SKM-1 (cell line): ENCODE results near the gene TRIL.
A peak's percentile ranks its signal among the peaks of the same experiment; 100 is the strongest.

Experiments
- DNase-seq: peaks from one replicate; lab custom pipeline; 2025; ENCODE audit not compliant: unreplicated experiment; lab: John Stamatoyannopoulos, UW

Gene TRIL

DNA sequence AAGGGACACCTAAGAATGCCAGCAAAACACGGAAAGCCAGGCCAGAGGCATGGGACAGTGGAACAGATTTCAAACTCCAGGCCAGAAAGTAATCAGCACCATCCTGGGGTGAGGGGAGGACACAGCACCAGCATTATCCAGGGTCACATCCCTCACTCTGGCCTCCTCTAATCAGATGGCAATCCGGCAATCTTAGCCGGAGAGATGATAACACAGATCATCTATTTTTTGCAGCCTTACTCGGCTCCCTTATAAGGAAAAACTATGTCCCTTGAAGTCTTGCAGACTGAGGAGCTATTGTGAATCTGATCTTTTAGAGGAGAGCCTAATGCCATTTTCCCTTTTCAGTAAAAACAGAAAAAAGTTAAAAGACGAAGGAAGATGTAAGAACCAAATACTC is 16.5 kb downstream of the TRIL start:
- no peak for DNase-seq

GRCh38 chr7:28940741-28941384 is 17.3 kb downstream of the TRIL start:
- DNase-seq = no peak

- DNase-seq = no peak
Observed at GRCh38 chr7:28939844-28940544, 18.1 kb downstream of the TRIL start.

- no peak for DNase-seq
Observed at GRCh38 chr7:28939367-28939766, 18.8 kb downstream of the TRIL start.

DNA sequence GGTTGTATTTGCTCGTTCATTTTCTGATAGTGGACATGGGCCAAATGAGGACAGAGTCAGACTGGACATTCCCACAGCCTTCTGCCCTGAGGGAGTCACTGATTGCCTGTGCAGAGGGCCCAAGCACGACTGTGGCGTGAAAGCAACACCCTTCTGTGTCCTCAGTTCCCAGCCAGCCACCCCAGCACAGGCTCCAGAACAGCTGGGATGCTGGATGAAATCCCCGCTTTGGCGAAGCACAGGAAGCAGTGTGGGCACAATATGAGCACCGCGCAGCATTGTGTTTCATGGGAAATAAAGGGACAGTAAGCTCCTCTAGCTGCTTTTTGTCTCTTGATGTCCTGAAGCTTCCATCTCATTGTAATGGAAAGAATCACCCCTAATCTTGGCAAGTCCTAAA is 20.5 kb downstream of the TRIL start:
- DNase-seq = no peak

DNA sequence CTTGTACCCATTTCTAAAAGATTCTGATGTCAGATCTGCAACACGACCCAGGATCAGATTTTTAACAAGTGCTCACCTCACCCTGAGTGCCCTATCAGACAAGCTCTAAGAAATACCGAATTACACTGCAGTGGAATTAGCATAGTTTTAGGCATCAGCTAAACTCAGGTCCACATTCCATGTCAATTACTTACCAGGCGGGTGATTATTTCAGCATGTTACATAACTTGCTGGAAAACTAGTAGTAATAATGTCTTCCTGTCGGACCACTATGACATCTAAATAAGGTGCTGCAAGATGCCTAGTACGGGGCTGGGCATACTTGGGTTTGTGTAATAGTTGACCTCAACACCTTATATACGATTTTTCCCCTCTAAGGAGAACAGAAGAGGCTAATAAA is 21.0 kb downstream of the TRIL start:
- DNase-seq = no peak

DNA sequence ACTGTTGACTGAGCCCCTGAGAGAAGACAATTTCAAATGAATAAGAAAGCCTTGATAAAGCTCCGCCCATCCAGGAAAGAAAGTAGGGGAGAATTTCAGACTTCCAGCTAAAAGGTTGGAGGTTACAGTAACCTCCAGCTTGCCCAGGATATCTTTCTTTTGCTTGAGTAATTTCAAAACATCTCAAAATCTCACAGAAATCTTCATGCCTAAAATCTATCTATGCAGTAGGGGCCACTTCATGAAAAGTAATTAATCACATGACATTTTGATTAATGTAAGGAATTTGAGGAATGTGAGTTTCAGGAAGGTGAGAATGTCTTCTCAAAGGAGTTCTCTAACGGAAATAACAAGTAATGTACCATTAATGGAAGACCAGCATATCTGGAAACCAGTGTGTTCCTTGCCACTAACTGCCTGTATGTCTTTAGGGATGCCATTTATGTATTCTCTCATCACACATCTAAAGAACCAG is 24.2 kb downstream of the TRIL start:
- DNase-seq = no peak

DNA sequence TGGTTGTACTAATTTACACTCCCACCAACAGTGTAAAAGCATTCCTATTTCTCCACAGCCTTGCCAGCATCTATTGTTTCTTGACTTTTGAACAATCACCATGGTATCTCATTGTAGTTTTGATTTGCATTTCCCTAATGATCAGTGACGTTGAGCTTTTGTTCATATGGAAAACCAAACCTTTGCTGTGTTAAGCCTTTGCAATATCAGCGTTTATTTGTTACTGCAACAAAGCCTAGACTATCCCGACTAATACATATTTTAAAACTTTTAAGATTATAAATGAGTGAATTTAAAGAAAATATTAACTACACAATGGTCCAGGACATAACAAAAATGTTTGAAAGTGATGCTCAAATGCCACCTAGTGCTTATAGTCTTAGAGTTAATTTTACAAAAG is 26.6 kb downstream of the TRIL start:
- no peak for DNase-seq

DNA sequence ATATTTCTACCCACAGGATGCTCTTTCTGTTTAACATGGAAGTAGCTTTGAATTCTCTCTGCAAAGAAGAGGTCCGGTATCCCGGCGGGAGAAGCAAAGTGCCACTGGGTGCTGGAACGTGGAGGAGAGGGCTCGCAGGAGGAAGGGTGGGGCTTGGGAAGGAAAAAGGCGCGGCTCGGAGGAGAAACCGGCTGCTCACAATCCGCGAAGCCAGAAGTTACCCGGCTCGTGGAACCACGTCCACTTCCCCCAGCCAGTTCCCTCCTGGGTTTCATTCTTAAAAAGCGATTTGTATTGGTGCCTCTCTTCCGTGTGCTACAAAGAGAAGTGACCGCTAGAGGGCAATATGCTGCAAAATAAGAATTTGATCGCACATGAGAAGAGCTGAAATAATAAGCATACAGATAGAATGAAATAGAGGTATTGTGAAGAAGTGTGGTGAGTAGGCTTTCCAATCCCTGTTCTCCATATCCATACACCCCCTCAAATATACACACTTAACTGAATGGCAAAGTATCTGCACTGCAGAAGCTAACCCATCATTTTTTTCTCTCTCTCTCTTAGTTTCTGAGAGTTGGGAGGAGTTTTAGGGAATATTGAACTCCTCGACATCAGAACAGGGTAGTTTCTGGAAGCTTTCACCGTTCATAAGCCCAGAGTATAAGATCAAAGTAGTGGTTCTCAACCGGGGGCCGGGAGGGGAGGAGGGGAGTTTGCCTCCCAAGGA is 31.1 kb downstream of the TRIL start:
- DNase-seq = peak; percentile 97

DNA sequence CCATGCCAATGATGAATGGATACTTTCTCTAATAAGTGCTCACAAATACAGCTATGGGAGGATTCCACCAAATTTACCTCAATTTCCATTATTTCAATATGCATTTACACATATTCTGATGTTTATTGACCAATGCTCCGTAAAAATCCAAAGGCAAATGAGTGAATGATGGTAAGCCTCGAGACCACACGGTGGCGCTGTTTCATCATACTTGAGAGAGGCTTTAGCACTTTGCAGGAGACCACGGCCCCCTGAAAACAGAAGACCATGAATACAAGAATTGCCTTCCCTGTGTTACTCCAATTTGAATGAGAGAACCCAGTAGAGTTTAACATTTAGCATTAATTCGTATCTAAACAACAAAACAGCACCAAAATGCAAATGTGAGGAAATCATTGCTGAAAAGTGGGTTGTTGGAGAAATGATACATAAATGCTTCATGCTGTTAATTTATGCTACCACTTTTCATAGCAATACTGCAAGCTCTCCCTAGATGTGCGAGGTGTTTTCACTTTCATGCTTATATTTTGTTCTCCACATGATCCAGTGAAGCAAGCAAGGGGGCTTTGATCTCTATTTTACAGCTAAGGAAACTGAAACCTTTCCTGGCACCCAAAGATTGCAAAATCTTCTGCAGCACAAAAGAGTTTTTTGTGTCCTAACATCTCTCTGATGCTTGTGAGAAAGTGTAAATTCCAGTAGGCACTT is 35.4 kb downstream of the TRIL start:
- DNase-seq = peak; percentile 77

- DNase-seq = peak; percentile 30
Observed at GRCh38 chr7:28921822-28922221, 36.3 kb downstream of the TRIL start.

- DNase-seq = no peak
Observed at GRCh38 chr7:28920424-28920823, 37.7 kb downstream of the TRIL start.

DNA sequence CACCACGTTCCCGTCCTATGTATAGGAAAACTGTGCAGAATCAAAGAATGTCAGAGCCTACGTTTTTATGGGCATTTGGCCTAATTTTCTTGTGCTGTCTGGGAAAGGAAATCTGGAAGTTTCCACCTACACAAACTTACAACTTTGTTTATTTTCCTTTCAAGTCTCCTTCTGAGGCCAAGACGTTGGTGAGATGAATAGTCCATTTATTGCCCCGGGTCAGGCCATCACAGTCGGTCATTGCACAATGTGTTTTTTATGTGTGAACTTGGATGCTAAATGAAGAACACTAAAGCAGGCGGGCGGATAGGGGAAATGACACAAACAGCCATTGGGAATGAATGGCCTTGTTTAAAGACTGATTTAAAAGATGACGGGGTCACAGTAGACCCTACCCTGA is 38.6 kb downstream of the TRIL start:
- DNase-seq = no peak

DNA sequence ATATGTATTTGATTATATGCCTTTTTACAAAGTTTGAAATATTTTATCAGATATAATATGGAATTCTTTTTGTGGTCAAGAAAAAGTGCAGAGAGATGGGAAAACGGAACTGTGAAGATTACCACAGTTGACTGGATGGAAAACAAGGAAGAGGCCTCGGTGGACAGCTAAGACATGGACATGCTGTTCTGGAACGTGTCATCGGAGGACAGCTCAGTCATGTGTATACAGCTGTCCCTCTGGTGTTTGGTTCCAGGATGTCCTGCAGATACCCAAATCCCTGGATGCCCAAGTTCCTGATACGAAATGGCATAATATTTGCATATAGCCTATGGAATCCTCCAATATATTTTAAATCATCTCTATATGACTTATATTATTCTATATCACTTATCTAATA is 49.4 kb downstream of the TRIL start:
- no peak for DNase-seq

DNA sequence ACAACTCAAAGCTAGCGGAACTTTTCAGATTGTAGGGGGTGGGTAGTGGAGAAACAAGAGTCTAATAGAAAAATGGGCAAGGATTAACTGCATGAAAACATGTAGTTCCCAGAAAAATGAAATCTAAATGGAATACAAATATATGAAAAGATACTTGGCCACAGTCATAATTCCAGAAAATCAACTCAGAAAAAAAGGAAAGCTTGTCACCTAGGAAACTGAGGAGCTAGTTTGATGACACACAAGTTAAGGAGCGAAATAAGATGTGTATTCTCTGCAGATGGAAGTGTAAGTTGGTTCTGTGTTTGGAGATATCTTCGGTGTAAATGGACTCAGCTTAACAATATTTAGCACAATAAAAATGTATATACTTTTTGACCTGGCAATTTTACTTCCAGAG is 52.7 kb downstream of the TRIL start:
- no peak for DNase-seq

DNA sequence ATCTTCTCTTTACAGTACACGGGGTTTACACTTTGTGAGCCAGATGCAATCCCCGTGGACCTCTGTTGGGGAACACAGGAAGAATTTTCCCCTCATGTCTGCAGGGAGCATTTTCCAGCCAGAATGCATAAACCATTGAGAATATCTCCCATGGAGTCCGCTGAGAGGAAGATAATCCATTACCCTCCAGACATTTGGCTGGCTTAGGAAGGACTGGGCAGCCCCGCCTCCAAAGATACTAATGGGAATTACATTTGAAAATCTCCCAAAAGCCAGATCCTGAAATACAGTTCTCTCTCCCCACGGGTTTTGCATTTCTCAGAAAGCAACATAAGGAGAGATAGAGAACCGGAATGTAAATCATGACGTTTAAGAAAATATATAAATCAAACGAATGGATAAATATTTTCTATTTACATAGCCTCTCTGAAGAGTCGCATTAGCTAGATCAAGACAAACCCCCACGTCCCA is 53.5 kb downstream of the TRIL start:
- no peak for DNase-seq

DNA sequence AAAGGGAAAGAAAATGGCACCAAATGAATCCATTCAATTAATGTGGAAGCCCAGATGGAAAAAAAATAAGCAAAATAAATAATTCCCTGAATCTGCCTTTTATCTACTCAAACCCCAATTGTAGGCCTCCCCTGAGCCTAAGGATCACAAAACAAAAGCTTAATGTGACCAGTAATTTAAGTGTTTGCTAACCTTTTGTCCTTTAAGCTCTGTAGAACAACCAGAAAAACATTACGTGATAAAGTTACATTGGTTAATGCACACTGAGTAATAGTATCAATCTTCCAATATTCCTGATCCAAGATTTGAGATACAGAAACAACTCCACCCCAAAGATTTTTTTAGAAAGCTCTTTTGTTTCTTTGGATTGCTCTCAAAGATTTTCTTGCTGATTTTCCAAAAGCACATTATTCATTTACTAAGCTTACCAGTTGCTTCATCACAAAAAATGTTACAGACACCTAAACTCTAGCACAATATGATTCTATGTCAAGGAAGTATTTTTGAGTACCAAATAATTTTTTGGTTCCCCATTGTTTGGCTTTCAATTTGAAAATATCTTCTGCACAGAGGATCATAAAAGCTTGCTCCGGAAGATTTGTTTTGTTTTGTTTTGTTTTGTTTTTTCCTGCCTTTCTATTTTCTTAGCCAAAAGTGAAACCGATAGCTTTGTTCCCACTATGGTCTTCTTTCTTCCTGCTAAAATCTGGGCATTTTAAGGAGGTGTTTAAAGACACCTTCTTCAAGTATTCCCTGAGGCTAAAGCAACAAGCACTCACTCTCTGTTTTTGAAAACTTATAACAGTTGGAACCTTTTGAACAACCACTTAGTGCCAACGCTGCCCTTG is 54.2 kb downstream of the TRIL start:
- no peak for DNase-seq
